CD4-positive, alpha-beta T cell (primary cell): ENCODE results near the gene TPO. TPM values are rescaled to one million over a fixed set of nuclear protein-coding genes. Genes with fewer than 3 reads are reported as not detected.

Experiments
- ATAC-seq: fragments of 200-7000 bp; cut with Tn5 transposase; one replicate; pipeline ENCODE4 v1.10.0; 2022; ENCODE audit warnings: mild to moderate bottlenecking; ENCODE audit not compliant: poor library complexity
- CTCF ChIA-PET: fragments of 350-600 bp; sonication (Branson Sonifier 250); formaldehyde crosslinking; loops from one replicate; lab custom pipeline; 2021; ENCODE audit warnings: antibody characterized with exemption, inconsistent platforms; lab: Charles Lee
- POLR2A ChIA-PET: fragments of 350-600 bp; sonication (Branson Sonifier 250); formaldehyde crosslinking; loops from one replicate; lab custom pipeline; 2021; ENCODE audit warnings: antibody characterized with exemption, inconsistent platforms; lab: Charles Lee
- DNase-seq, 14 experiments: peaks; one replicate each; pipeline ENCODE4 v3.0.0-alpha.2; 2013 to 2020; ENCODE audit warnings: mixed read lengths in 2 of 14
- H3K27ac ChIP-seq, 2 donors: one replicate each; pipeline versions ENCODE4 v1.5.1 to v1.7.0; 2013; ENCODE audit warnings: low read length in 2 of 2, low read depth in 1 of 2, mild to moderate bottlenecking in 1 of 2
- H3K27me3 ChIP-seq, 2 experiments: 1 replicate in 1 of 2; 2 replicates in 1 of 2; pipeline versions ENCODE4 v1.6.1 to v1.7.0; 2013; ENCODE audit warnings: low read length in 2 of 2, control low read depth in 1 of 2, mild to moderate bottlenecking in 1 of 2, moderate library complexity in 1 of 2; ENCODE audit not compliant: insufficient read depth in 2 of 2, control insufficient read depth in 1 of 2
- H3K36me3 ChIP-seq: one replicate; pipeline ENCODE4 v1.6.1; 2013; ENCODE audit warnings: low read length, control low read depth; ENCODE audit not compliant: insufficient read depth
- H3K4me1 ChIP-seq: one replicate; pipeline ENCODE4 v1.6.1; 2013; ENCODE audit warnings: low read length, control low read depth; ENCODE audit not compliant: insufficient read depth
- H3K4me3 ChIP-seq: one replicate; pipeline ENCODE4 v1.5.1; 2013; ENCODE audit warnings: mild to moderate bottlenecking, low read length, moderate library complexity
- H3K9me3 ChIP-seq, 2 experiments: 1 replicate in 1 of 2; 2 replicates in 1 of 2; pipeline versions ENCODE4 v1.6.1 to v1.7.0; 2013; ENCODE audit warnings: low read length in 2 of 2, mild to moderate bottlenecking in 2 of 2, control low read depth in 1 of 2, moderate library complexity in 1 of 2; ENCODE audit not compliant: control insufficient read depth in 1 of 2, insufficient read depth in 1 of 2
- H3K27ac Mint-ChIP-seq: one replicate; pipeline ENCODE4 v1.8.0; 2020; ENCODE audit warnings: mixed read lengths
- H3K27me3 Mint-ChIP-seq: one replicate; pipeline ENCODE4 v1.8.0; 2021; ENCODE audit warnings: mixed read lengths
- H3K36me3 Mint-ChIP-seq: one replicate; pipeline ENCODE4 v1.8.0; 2021; ENCODE audit warnings: low read depth, mixed read lengths
- H3K4me1 Mint-ChIP-seq: one replicate; pipeline ENCODE4 v1.8.0; 2021; ENCODE audit warnings: low read depth, mixed read lengths
- H3K4me3 Mint-ChIP-seq: one replicate; pipeline ENCODE4 v1.8.0; 2020; ENCODE audit warnings: mild to moderate bottlenecking, mixed read lengths
- H3K9me3 Mint-ChIP-seq: one replicate; pipeline ENCODE4 v1.8.0; 2020; ENCODE audit warnings: mixed read lengths
- CTCF ChIP-seq: fragments of 200-600 bp; IDR thresholded peaks from one replicate; pipeline ENCODE4 v1.8.0; 2022; ENCODE audit warnings: antibody characterized with exemption, mild to moderate bottlenecking
- intact Hi-C, 2 experiments: fragments of 100-400 bp; cut with DNase I in 1 of 2; cut with micrococcal nuclease in 1 of 2; formaldehyde crosslinking; loops; one replicate each; pipeline versions ENCODE4 v1.15.1 to v1.9.0; 2023 to 2025; cut with DNase I, micrococcal nuclease
- total RNA-seq, 174 experiments: library from RNA in 2 of 174; stranded (reverse) in 2 of 174; gene quantifications; one replicate each; pipeline ENCODE4 v1.2.3 and lab custom pipeline; 2021 to 2026

TPO gene
- total RNA-seq, 2 experiments from 2014 or later, result 0.27 TPM; not detected in 1

DNA sequence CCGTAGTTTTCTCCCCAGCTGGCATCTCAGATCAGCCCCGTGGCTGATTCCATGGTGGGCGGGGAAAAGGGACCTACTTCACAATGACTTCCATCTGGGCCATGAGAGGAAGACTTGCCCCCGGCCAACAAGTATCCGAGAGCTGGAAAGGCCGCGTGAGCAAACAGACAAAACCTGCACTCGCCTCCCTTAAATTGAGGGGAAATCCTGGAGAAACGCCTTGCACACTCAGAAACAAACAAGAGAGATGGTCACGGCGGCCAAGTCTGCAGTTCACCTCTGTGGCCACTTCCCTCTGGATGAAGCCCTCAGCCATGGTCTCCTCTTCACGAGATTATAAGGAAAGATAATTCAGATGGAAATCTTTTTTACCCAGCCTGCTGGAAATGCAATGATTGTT lies 39.4 kb upstream of the TPO start:
- H3K27ac Mint-ChIP-seq, result no peak overlapping the region
- no peak for ATAC-seq
- H3K4me1 Mint-ChIP-seq, result no peaks in the 10 kb centered on the region
- H3K4me3 Mint-ChIP-seq, result no peak overlapping the region
- H3K4me3 ChIP-seq, result no peak overlapping the region
- DNase-seq, result no peak
- no peaks in the 10 kb centered on the region for H3K4me1 ChIP-seq
- H3K9me3 Mint-ChIP-seq, result no peaks in the 10 kb centered on the region
- intact Hi-C loops, result no loop called here
- peaks cover 0 to 7% of the 10 kb centered on the region in 2 experiments for H3K9me3 ChIP-seq
- no peak for TF ChIP-seq CTCF
- H3K27ac ChIP-seq, result no peak overlapping the region
- no peaks in the 10 kb centered on the region for H3K36me3 Mint-ChIP-seq
- H3K36me3 ChIP-seq, result no peaks in the 10 kb centered on the region
- POLR2A ChIA-PET, result no interaction called here
- CTCF ChIA-PET, result no interaction called here
- no peaks in the 10 kb centered on the region for H3K27me3 Mint-ChIP-seq
- peaks cover 0 to 5% of the 10 kb centered on the region in 2 experiments for H3K27me3 ChIP-seq

DNA sequence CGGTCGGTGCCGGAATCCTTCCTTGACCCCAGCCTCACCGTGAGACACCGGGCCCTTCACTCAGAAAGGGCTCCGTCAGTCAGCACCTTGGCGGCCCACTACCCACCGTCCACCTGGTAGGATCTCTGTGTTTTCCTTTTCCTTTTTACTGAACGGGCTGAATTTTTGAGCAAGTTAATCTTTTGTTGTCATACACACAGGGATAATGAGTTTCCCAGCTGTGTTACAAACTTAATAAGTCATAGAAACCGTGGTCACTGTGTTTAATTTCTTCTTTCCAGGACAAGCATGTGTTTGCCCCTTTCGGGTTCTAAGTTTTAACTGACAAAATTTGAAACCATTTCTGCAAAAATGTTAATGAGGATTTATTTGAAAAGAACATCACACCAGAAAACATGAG lies 39.0 kb upstream of the TPO start:
- Mint-ChIP-seq H3K4me1 (no peaks in the 10 kb centered on the region), H3K27me3 (no peaks in the 10 kb centered on the region), H3K27ac (no peak overlapping the region), H3K36me3 (no peaks in the 10 kb centered on the region), H3K9me3 (no peaks in the 10 kb centered on the region), H3K4me3 (no peak overlapping the region)
- Histone ChIP-seq H3K4me1 (no peaks in the 10 kb centered on the region), H3K27ac (no peak overlapping the region), H3K4me3 (no peak overlapping the region), H3K36me3 (no peaks in the 10 kb centered on the region), H3K9me3 (peaks cover 0 to 7% of the 10 kb centered on the region in 2 experiments), H3K27me3 (peaks cover 0 to 5% of the 10 kb centered on the region in 2 experiments)
- no peak for ATAC-seq
- POLR2A ChIA-PET, result no interaction called here
- DNase-seq, result no peak
- no peak for TF ChIP-seq CTCF
- intact Hi-C loops, result no loop called here
- CTCF ChIA-PET, result no interaction called here

DNA sequence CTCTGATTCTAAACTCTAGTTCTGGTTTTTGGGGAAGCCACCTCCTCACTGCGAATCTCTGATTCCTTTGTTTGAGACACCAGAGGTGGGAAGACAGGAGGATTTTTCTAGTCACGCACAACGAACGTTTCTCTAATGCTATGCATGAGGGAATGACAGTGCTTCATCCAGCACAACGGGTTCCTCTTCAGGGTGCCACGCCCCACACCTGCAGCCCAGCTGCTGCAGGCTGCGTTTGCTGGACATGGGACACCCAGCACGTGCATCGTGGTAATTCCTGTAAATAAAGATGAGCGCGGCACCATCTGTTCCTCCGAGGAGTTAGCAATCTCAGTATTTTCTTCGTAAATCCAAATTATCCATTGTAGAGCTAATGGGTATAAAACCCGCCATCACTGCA lies 37.5 kb upstream of the TPO start:
- Mint-ChIP-seq H3K36me3 (no peaks in the 10 kb centered on the region), H3K9me3 (no peaks in the 10 kb centered on the region), H3K27me3 (no peaks in the 10 kb centered on the region), H3K27ac (no peak overlapping the region), H3K4me1 (no peaks in the 10 kb centered on the region), H3K4me3 (no peak overlapping the region)
- POLR2A ChIA-PET, result no interaction called here
- ATAC-seq, result no peak
- no peak for DNase-seq
- no peak for TF ChIP-seq CTCF
- intact Hi-C loops, result no loop called here
- peaks cover 0 to 5% of the 10 kb centered on the region in 2 experiments for H3K27me3 ChIP-seq
- H3K36me3 ChIP-seq, result no peaks in the 10 kb centered on the region
- CTCF ChIA-PET, result no interaction called here
- H3K9me3 ChIP-seq, result peaks cover 0 to 7% of the 10 kb centered on the region in 2 experiments
- H3K4me3 ChIP-seq, result no peak overlapping the region
- no peaks in the 10 kb centered on the region for H3K4me1 ChIP-seq
- H3K27ac ChIP-seq, result no peak overlapping the region
